Femur (tissue), 1 donor: ENCODE data around the gene PCYT1A.
"Not testable (repeated sequence)": the region's sequence is repeated elsewhere in the genome, so short reads cannot be mapped to it uniquely, and the experiment has no call there.

Experiments used
- DNase-seq: peaks from one replicate; pipeline ENCODE4 v3.0.0-alpha.2; 2017

PCYT1A gene

DNA sequence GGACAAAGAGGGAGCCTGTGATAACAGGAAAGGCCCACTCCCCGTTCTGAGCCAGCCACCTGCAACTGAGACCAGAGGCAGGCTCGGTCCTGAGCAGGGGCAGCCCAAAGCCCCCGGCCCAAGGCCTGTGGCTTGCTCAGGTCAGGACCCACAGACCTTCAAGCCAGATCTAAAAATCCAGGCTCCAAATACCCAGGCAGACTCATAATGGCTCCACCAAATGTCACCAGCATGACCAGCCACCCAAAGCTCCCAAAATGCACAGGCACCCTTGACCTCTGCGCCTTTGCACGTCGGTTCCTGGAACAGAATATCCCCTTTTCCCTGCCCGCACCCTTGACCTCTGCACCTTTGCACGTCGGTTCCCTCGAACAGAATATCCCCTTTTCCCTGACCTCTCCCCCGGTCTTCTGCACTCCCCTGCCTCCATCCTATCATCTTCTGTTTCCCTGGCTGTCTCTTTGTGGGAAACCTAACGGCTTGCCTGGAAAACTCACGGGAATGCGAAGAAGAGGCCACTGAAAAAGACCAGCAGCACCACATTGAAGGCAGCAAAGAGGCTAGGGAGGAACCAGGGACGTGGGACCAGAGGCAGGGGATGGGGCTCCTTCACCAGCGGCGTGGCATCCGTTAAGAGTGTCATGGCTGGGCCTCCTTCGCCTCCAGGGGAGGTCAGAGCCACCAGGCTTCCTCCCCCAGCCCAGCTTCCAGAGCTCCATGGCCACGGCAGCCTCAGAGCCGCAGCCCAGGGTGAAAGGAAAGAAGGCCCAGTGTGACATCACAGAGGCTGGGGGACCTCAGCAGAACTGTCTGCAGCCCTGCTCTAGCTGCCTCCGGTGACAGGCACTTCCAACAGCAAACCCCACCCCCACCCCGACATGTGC is 76.6 kb downstream of the PCYT1A start, which contains the start of gene ZDHHC19:
Gene ZDHHC19, minus strand, starts transcription at position 728 of the 884 bp plus-strand sequence. Its CDS starts 85 bp downstream, at position 643.
- peak; percentile 7 for DNase-seq

GRCh38 chr3:196209944-196210672 is 77.4 kb downstream of the PCYT1A start:
- DNase-seq = not testable (repeated sequence)

DNA sequence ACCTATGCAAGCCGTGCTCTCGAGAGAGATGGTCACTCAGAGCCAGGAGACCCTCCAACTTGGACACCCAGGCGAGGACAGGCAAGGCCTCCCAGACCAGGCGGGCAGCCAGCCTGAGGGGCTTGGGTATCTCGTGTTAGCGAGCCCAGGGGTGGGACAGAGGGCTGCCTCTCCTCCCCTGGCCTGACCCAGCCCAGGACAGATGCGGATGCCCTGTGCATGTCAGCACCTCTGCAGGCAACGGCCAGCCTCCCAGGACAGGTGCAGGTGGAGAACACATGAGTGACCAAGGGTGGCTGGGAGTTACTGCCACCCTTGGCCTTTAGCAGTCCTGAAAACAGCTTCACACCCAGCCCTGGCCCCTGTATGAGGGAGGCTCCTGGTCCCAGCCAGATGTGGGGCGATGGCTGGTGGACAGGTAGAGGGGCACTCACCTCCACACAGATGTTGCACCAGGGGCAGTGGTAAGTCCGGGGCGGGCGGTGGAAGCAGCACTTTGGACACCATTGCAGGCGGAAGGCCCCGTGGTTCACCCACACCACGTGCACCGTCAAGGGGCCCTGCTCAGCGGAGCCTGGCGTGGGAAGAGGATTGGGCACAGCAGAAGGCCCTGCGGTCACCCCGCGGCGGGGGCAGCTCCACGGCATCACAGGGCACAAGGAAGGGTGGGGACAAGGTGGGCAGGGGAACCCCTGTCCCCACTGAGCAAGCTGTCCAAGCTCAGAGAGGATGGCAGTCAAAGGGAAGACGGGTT is 78.4 kb downstream of the PCYT1A start:
- no peak for DNase-seq

DNA sequence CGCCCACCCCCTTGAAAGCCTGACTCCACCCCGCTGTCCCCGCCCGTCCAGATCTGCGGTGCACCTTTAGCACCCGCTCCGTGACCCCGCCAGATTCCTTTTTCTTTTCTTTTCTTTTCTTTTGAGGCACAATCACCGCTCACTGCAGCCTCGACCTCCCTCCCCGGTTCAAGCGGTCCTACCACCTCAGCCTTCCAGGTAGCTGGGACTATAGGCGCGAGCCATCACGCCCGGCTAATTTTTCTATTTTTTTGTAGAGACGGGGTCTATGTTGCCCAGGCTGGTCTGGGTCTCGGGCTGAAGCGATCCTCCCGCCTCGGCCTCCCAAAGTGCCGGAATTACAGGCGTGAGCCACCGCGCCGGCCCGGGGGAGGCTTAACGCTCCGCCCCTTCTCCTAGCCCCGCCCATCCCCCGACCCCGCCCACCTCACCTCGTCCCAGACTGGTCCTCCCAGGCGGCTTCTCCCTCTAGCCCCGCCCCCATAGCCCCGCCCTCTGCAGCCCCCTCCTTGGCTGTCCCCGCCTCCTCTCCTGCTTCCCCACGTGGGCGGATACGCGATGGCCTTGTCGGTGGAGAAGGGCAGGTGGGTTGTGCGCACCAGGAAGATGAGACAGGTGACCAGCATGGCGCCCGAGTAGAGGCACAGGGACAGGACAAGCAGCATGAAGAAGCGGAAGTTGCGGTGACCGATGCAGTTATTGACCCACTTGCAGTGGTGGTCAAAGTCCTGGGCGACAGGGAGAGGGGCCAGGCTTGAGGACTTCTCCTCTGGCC is 79.5 kb downstream of the PCYT1A start:
- peak; percentile 75 for DNase-seq

GRCh38 chr3:196207159-196207832 is 80.2 kb downstream of the PCYT1A start:
- peak; percentile 34 for DNase-seq

DNA sequence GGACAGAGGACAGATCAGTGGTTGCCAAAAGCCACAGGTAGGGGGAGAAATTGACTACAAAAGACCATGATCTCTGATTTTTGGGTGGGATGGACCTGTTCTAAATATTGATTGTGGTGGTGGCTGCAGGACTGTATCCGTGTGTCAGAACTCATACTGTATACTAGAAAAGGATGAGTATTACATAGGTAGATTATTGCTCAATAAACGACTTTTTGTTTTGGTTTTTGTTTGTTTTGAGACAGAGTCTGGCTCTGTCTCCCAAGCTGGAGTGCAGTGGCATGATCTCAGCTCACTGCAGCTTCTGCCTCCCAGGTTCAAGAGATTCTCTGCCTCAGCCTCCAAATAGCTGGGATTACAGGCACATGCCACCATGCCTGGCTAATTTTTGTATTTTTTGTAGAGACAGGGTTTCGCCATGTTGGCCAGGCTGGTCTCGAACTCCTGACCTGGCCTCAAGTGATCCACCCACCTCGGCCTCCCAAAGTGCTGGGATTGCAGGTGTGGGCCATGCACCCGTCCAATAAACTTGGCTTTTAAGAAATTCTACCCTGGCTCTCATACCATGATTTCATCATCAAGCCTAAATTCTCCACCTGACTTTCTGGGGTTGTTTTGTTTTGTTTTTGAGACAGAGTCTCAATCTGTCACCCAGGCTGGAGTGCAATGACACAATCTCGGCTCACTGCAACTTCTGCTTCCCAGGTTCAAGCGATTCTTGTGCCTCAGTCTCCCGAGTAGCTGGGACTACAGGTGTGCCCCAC is 81.9 kb downstream of the PCYT1A start:
- DNase-seq = peak; percentile 2

DNA sequence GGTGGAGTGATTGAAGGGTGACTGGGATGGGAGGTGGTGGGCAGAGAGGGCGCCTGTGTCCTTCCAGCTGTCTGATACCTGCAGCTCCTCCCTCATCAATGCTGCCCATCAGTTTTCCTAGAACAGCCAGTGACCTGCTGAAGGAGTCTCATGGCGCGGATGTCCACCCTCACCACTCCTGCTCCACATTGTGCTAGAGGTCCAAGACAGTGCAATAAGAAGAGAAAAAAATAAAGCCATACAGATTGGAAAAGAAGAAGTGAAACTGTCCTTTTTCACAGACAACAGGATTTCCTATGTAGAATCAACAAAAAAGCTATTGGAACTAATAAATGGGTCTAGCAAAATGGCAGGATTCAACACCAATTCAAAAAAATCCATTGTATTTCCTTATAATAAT is 83.7 kb downstream of the PCYT1A start:
- peak; percentile 7 for DNase-seq

DNA sequence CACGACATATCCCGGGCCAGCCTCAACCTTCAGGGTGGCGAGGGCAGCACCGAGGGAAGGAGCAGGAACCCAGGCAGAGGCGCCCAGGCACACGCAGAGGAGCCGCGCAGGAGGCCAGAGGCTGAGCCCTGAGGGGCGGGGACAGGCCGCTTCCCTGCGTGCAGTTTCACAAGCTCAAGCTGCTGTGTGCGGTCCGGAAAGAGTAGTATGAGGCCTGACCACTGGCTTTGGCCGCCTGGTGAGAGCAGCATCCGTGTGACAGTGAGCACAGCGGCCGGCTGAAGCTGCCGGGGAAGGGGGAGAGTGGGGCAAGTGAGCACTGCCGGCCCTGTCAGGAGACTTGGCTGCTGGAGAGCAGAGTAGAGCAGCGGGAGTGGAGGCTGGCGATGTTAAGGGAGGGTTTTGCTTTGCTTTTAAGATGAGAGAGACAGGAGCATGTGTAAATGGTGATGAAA is 85.0 kb downstream of the PCYT1A start:
- peak; percentile 74 for DNase-seq

DNA sequence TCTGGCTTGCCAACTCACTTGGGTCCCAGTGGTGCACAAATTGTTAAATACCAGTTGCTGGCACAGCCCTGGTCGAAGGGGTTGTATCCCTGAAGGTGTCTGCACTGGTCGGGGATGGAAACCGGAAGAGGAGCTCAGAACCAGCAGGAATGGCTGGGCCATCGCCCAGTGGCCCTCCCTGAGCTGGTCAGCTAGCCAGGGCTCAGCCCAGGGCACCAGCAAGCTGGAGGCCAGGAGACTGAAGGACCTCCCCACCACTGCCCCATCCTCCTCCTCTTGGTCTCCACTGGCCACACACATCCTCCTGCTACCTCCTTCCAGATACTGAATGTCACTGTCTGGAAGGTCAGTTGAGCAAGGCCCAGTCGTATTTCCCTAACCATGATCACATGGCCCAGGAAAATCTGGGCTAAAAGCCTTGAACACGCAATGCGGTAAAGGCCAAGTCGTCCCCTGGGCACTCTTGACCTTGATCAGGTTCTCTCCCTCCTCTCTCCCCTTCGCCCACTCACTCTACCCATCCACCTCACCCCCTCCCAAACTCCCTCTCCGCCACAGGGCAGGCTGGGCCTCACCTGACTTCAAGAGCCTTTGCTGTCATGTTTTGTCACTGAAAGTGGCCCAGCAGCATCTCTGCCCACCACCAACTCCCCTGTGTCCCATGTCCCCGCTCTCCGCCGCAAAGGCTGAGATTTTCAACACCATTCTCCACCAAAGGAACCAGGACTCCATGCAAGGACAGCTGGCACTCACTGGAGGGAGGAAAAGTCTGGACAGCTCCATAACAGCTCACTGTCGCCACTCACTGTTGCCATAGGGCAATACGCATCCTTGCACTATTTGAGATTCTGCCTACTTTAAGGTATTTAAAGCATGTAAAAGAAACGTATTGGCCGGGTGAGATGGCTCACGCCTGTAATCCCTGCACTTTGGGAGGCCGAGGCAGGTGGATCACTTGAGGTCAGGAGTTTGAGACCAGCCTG is 88.5 kb downstream of the PCYT1A start:
- DNase-seq = no peak

GRCh38 chr3:196198081-196198675 is 89.3 kb downstream of the PCYT1A start:
- no peak for DNase-seq

- DNase-seq = peak; percentile 14
These were observed 90.0 kb downstream of the PCYT1A start for GRCh38 chr3:196197524-196197923.

- DNase-seq = peak; percentile 12
These were observed 91.8 kb downstream of the PCYT1A start for GRCh38 chr3:196195664-196196265.

DNA sequence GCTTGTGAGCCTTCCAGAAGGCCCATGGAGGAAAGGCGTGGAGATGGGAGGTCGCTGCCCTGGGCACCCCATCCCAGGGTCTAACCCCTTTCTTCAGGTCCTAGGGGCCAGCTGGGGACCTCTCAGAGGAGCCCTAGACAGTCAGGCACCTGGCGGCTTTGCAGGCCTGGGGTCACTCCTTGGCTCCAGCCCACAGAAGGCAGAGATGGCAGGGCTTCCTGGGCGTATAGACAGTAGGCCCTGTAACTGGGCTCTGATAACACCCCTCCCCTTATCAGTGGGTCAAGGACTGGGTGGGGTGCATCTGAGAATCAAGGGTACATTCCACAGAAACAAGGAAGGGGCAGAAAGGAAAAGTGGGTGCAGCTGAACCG is 93.0 kb downstream of the PCYT1A start:
- peak; percentile 15 for DNase-seq

- DNase-seq = peak; percentile 41
These were observed 93.6 kb downstream of the PCYT1A start for GRCh38 chr3:196193736-196194541.

DNA sequence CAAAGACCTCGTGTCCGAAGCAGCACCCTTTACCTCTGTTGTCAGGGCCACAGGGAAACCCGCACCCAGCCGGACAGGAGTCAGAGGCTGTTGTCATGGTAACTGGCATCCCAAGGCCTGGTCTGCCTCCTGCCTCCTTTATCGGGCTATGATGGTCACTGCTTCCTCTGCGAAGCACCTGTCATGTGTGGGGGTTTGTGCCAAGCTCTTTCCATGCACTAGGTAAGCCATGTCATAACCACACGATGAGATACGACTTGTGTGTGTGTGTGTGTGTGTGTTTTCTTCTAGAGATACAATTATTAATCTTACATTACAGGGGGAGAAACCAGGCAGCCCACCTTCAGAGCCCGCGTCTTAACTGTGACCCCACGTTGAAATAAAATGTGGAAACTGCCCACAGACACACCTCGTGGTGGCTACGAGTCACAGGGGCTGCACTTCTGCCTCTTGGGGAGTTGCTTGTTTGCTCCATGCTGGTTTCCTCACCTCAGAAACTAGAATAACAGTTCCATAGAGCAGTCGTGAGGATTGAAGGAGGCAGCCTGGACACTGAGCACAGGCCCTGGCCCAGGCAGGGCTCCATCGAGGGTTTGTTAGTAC is 94.3 kb downstream of the PCYT1A start:
- DNase-seq = no peak

- DNase-seq = peak; percentile 51
These were observed 94.9 kb downstream of the PCYT1A start for GRCh38 chr3:196192524-196193051.

GRCh38 chr3:196192036-196192523 is 95.4 kb downstream of the PCYT1A start:
- DNase-seq = no peak
